ENCODE data around the gene DYNLT5.

The DYNLT5 gene

DNA sequence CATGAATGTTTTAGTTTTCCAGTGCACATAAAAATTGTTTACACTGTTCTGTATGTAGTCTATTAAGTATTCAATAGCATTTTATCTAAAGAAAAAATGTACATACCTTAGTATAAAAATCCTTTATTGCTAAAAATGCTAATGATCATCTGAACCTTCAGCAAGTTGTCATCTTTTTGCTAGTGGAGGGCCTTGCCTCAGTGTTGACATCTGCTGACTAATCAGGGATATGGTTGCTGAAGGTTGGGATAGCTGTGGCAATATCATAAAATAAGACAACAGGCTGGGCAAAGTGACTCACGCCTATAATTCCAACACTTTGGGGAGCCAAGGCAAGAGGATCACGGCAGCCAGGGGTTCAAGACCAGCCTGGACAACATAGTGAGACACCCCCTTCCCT is 9.0 kb downstream of the DYNLT5 start:
- no peaks in the 10 kb centered on the region for H3K36me3 ChIP-seq
- no peak overlapping the region for H3K4me3 ChIP-seq (ENCODE audit: low read depth in 1 of 2, low read length in 1 of 2)
- peaks cover 18 to 20% of the 10 kb centered on the region in 2 experiments for H3K4me1 ChIP-seq (ENCODE audit: control insufficient read depth in 1 of 2, insufficient read depth in 1 of 2, low read depth in 1 of 2, low read length in 1 of 2)
- H3K27ac ChIP-seq = peak overlapping the region; percentile 72
- no peaks in the 10 kb centered on the region for H3K27me3 ChIP-seq
- TF ChIP-seq, protein P1, sequence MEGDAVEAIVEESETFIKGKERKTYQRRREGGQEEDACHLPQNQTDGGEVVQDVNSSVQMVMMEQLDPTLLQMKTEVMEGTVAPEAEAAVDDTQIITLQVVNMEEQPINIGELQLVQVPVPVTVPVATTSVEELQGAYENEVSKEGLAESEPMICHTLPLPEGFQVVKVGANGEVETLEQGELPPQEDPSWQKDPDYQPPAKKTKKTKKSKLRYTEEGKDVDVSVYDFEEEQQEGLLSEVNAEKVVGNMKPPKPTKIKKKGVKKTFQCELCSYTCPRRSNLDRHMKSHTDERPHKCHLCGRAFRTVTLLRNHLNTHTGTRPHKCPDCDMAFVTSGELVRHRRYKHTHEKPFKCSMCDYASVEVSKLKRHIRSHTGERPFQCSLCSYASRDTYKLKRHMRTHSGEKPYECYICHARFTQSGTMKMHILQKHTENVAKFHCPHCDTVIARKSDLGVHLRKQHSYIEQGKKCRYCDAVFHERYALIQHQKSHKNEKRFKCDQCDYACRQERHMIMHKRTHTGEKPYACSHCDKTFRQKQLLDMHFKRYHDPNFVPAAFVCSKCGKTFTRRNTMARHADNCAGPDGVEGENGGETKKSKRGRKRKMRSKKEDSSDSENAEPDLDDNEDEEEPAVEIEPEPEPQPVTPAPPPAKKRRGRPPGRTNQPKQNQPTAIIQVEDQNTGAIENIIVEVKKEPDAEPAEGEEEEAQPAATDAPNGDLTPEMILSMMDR (IDR thresholded peaks at IDR 0.05) = no peak
- no peaks in the 10 kb centered on the region for H3K9me3 ChIP-seq

DNA sequence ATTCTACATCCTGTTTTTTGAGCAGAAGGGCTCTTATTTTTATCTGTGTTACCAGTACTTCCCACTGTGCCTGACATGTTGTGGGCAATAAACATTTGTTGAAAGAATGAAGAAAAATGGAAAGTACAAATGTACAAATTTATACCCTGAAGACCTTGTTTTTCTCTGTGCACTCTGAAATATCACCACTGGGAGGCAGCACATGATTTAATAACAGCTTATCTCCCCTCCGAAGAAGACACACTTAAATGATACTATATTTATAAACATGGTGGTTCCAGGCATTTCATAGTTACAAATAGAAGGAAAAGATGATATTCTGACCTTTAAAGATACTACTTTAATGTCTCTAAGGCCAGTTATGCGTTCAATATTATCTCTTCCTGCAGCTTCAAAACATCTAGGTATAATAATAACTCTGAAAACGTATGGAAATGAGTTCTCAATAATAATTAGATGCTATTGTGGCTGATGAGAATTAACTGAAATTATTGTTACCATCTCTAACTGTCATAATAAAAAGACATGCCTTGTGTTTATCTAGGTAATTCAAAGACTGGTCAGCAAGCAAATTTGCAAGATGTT is 12.8 kb downstream of the DYNLT5 start:
- no peaks in the 10 kb centered on the region for H3K9me3 ChIP-seq
- H3K36me3 ChIP-seq = peaks cover 2% of the 10 kb centered on the region
- peaks cover 16 to 20% of the 10 kb centered on the region in 2 experiments for H3K4me1 ChIP-seq (ENCODE audit: control insufficient read depth in 1 of 2, insufficient read depth in 1 of 2, low read depth in 1 of 2, low read length in 1 of 2)
- H3K27me3 ChIP-seq = no peaks in the 10 kb centered on the region
- TF ChIP-seq, protein P1 (IDR thresholded peaks at IDR 0.05) = peak; percentile 55
- H3K4me3 ChIP-seq (ENCODE audit: low read depth in 1 of 2, low read length in 1 of 2) = no peak overlapping the region
- no peak overlapping the region for H3K27ac ChIP-seq

DNA sequence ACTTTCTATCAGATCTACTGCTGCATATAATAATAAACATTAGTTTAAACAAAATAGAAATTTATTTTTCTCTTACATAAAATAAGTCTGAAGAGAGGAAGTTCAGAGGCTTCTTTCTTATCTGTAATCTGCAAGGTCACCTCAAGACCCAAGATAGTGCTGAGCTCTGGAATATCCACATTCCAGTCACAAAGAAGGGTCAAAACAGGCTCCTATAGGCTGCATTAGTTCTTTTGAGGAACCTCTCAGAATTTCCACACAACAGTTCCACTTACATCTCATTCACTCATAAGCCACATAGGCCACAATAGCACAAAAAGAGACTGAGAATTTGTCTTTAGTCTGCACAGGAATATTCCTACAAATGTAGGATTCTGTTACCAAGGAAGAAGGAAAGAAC is 15.4 kb downstream of the DYNLT5 start:
- no peaks in the 10 kb centered on the region for H3K27me3 ChIP-seq
- TF ChIP-seq, protein P1 (IDR thresholded peaks at IDR 0.05) = no peak
- no peaks in the 10 kb centered on the region for H3K9me3 ChIP-seq
- H3K36me3 ChIP-seq = peaks cover 26% of the 10 kb centered on the region
- H3K4me3 ChIP-seq (ENCODE audit: low read depth in 1 of 2, low read length in 1 of 2) = no peak overlapping the region
- peaks cover 0 to 3% of the 10 kb centered on the region in 2 experiments for H3K4me1 ChIP-seq (ENCODE audit: control insufficient read depth in 1 of 2, insufficient read depth in 1 of 2, low read depth in 1 of 2, low read length in 1 of 2)
- no peak overlapping the region for H3K27ac ChIP-seq

DNA sequence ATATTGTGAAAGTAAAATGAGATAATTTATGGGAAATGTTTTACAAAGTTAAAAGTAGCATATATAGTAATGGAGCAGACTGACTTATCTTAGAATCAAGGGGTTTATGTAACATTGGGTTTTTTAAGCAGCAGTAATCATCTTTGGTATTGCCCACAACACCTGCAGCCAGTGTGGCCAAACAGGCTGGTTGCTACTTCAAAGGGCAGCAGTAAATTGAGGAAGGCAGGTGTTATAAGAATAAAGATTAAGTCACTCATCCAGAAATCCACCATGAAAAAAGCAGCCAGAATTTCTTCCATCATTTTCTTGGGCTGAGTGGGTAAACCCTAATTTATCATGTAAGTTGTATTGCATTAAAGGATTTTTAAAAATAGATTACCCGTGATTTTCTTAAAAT is 16.7 kb downstream of the DYNLT5 start:
- Histone ChIP-seq H3K27ac (no peak overlapping the region), H3K4me3 (ENCODE audit: low read depth in 1 of 2, low read length in 1 of 2) (no peak overlapping the region), H3K36me3 (peaks cover 37% of the 10 kb centered on the region), H3K4me1 (ENCODE audit: control insufficient read depth in 1 of 2, insufficient read depth in 1 of 2, low read depth in 1 of 2, low read length in 1 of 2) (peaks cover 0 to 3% of the 10 kb centered on the region in 2 experiments), H3K9me3 (no peaks in the 10 kb centered on the region), H3K27me3 (no peaks in the 10 kb centered on the region)
- TF ChIP-seq, protein P1 (IDR thresholded peaks at IDR 0.05) = no peak

DNA sequence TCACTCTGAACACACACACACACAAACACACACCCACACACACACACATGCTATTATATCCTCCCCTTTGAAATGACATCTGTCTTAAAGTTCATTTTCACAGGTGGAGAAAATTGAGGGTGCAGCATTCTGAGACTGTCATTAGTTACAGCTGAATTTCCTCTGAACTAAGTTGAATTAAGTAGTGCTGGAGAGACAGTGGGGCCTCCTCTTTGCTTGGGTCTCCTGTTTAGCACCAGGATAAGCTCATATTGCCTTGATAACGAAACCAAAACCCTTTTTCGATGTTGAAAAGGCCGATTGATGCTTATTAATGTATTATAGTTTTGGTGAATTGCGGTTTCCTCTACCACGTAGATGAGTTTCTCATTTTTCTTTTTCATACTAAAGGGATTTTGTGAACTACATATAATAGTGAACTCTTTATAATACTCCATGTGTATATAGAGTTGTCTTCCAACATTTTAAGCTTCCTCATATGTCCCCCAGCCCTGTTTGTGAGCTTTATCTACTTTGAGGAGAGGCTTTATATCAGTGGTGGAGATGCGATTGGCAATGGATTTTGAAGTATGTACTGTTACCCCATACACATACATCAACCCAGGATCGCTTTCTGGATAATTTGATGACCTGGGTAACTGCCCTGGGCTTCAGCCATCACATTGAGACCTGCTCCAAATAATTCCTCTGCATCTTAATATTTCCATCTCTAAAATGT is 17.4 kb downstream of the DYNLT5 start:
- Histone ChIP-seq H3K4me3 (ENCODE audit: low read depth in 1 of 2, low read length in 1 of 2) (no peak overlapping the region), H3K36me3 (peaks cover 44% of the 10 kb centered on the region), H3K9me3 (no peaks in the 10 kb centered on the region), H3K4me1 (ENCODE audit: control insufficient read depth in 1 of 2, insufficient read depth in 1 of 2, low read depth in 1 of 2, low read length in 1 of 2) (peaks cover 0 to 3% of the 10 kb centered on the region in 2 experiments), H3K27me3 (no peaks in the 10 kb centered on the region), H3K27ac (no peak overlapping the region)
- TF ChIP-seq, protein P1 (IDR thresholded peaks at IDR 0.05) = no peak

Data from neutrophil (primary cell).